Measurements from ENCODE around the gene AKAP11.

AKAP11 gene

GRCh38 chr13:42272804-42273175 lies 838 bp downstream of the AKAP11 start:
- Histone ChIP-seq H3K9me3 (ENCODE audit: control insufficient read depth, low read length) (no peaks in the 10 kb centered on the region), H3K4me1 (ENCODE audit: control insufficient read depth, insufficient read depth, low read length, poor library complexity, severe bottlenecking) (peaks cover 11% of the 10 kb centered on the region), H3K4me3 (ENCODE audit: insufficient read depth, low read depth, low read length, poor library complexity, severe bottlenecking) (peak overlapping the region; percentile 90), H3K27me3 (replicated peaks; ENCODE audit: control insufficient read depth, insufficient read depth, low read length, poor library complexity, severe bottlenecking) (no peaks in the 10 kb centered on the region), H3K36me3 (ENCODE audit: control insufficient read depth, insufficient read depth, low read length) (no peaks in the 10 kb centered on the region), H3K27ac (ENCODE audit: insufficient read depth, low read length, poor library complexity, severe bottlenecking) (peak overlapping the region; percentile 85)
- DNase-seq: no peak

DNA sequence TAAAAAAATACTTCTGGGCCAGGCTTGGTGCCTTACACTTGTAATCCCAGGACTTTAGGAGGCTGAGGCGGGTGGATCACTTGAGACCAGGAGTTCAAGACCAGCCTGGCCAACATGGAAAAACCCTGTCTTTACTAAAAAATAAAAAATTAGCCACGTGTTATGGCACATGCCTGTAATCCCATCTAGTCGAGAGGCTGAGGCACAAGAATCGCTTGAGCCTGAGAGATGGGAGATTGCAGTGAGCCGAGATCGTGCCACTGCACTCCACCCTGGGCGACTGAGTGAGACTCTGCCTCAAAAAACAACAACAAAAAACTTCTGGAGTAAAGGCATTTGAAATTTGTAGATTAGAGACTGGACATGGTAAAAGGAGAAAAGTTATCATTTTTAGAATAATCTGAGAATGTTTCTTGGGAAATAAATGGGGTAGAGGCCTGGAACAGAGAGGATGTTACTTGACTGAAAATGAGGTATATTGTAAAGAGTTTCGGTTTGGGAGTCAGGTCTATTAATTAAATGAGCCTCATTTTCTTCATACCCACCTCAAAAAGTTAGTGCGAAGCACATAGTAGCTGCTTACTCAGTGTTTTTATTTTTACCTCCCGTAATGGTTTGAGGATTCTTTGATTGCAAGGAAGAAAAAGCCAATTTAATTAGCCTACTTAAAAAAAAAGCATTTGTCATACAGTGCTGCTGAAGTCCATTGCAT lies 2.6 kb downstream of the AKAP11 start:
- Histone ChIP-seq H3K9me3 (ENCODE audit: control insufficient read depth, low read length) (no peaks in the 10 kb centered on the region), H3K27ac (ENCODE audit: insufficient read depth, low read length, poor library complexity, severe bottlenecking) (peak overlapping the region; percentile 40), H3K36me3 (ENCODE audit: control insufficient read depth, insufficient read depth, low read length) (no peaks in the 10 kb centered on the region), H3K27me3 (replicated peaks; ENCODE audit: control insufficient read depth, insufficient read depth, low read length, poor library complexity, severe bottlenecking) (no peaks in the 10 kb centered on the region), H3K4me1 (ENCODE audit: control insufficient read depth, insufficient read depth, low read length, poor library complexity, severe bottlenecking) (peaks cover 11% of the 10 kb centered on the region), H3K4me3 (ENCODE audit: insufficient read depth, low read depth, low read length, poor library complexity, severe bottlenecking) (no peak overlapping the region)
- DNase-seq: no peak

DNA sequence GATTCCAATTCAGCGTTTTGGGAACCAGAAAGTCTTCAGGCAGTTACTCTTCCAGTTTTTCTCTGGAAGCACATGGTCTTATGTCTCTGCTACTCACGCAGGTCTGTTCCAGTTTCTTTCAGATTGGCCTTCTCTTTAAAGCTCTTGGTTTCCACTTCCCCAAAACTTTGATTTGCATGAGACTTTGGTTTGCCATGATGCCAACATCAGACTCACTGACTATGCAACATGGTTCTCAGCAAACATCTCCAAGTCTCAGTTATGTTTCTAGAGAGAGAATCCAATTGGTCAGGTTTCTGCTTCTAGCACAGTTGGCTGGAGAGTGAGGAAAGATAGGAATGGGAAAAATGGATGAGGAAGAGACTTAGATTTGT lies 3.1 kb downstream of the AKAP11 start:
- Histone ChIP-seq H3K4me1 (ENCODE audit: control insufficient read depth, insufficient read depth, low read length, poor library complexity, severe bottlenecking) (peaks cover 11% of the 10 kb centered on the region), H3K36me3 (ENCODE audit: control insufficient read depth, insufficient read depth, low read length) (no peaks in the 10 kb centered on the region), H3K4me3 (ENCODE audit: insufficient read depth, low read depth, low read length, poor library complexity, severe bottlenecking) (no peak overlapping the region), H3K9me3 (ENCODE audit: control insufficient read depth, low read length) (no peaks in the 10 kb centered on the region), H3K27ac (ENCODE audit: insufficient read depth, low read length, poor library complexity, severe bottlenecking) (no peak overlapping the region), H3K27me3 (replicated peaks; ENCODE audit: control insufficient read depth, insufficient read depth, low read length, poor library complexity, severe bottlenecking) (no peaks in the 10 kb centered on the region)
- DNase-seq: no peak

DNA sequence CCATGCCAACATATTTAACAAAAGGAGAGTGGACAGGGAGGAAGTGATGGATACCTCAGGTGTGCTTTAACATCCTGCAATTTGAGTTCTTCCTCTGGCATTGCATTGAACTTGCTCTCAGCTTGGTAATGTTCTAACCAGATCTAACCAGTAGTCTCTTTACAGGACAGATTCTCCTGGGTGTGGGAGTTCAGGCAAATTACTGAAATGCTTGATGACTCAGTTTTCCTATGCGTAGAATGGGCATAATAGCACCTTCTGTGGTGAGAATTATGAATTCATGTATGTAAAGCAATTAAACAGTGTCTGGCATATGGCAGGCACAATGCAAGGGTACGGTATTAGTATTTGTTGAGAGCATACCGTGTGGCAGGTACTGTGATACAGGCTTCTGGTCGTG lies 3.6 kb downstream of the AKAP11 start:
- H3K4me3 ChIP-seq (ENCODE audit: insufficient read depth, low read depth, low read length, poor library complexity, severe bottlenecking): no peak overlapping the region
- DNase-seq: no peak
- no peak overlapping the region for H3K27ac ChIP-seq (ENCODE audit: insufficient read depth, low read length, poor library complexity, severe bottlenecking)
- no peaks in the 10 kb centered on the region for H3K27me3 ChIP-seq (replicated peaks; ENCODE audit: control insufficient read depth, insufficient read depth, low read length, poor library complexity, severe bottlenecking)
- no peaks in the 10 kb centered on the region for H3K9me3 ChIP-seq (ENCODE audit: control insufficient read depth, low read length)
- no peaks in the 10 kb centered on the region for H3K36me3 ChIP-seq (ENCODE audit: control insufficient read depth, insufficient read depth, low read length)
- peaks cover 11% of the 10 kb centered on the region for H3K4me1 ChIP-seq (ENCODE audit: control insufficient read depth, insufficient read depth, low read length, poor library complexity, severe bottlenecking)

DNA sequence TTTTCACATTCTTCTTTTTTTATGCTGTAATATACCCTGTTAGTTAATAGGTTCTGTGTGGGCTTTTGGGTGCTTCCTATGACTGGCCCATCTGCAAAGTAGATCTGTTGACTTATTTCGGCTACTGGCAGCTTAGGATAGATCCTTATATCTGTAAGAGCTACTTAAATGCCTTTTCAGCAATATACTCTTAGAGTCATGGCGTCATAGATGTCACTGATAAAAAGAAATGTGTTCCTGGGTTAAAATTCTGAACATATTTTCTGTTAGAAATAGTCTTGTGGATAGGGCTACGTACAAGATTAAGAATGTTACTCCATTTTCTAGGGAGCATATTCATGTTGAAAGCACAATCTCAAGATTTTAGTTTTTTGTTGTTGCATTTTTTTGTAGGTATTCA lies 4.7 kb downstream of the AKAP11 start:
- Histone ChIP-seq H3K27me3 (replicated peaks; ENCODE audit: control insufficient read depth, insufficient read depth, low read length, poor library complexity, severe bottlenecking) (no peaks in the 10 kb centered on the region), H3K9me3 (ENCODE audit: control insufficient read depth, low read length) (no peaks in the 10 kb centered on the region), H3K4me3 (ENCODE audit: insufficient read depth, low read depth, low read length, poor library complexity, severe bottlenecking) (no peak overlapping the region), H3K4me1 (ENCODE audit: control insufficient read depth, insufficient read depth, low read length, poor library complexity, severe bottlenecking) (peaks cover 11% of the 10 kb centered on the region), H3K27ac (ENCODE audit: insufficient read depth, low read length, poor library complexity, severe bottlenecking) (peak overlapping the region; percentile 20), H3K36me3 (ENCODE audit: control insufficient read depth, insufficient read depth, low read length) (no peaks in the 10 kb centered on the region)
- no peak for DNase-seq

DNA sequence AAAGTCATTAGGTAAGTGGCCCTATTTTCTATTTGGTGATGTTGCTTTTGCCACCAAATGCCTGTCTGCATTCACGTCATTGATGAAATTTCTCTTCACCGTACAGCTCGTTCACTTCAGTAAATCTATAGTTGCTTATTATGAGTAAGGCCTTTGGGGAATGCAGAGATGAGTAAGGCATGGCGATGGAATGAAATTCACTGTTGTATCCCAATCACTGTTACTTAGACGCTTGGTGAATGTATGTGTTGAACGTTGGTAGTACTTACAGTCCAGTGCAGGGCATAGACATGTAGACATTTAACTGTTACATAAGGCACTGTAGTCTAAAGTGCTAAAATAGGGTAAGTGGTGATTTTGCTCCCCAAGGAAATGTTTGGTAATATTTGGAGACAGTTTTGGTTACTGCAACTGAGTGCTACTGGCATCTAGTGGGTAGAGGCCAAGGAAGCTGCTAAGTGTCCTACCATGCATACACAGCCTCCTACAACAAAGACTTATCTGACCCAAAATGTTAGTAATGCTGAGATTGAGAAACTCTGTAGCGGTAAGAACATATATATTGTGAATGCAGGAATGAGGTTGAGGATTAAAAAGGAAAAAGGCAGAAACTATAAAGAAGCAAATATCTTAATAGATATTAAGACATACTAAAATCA lies 5.8 kb downstream of the AKAP11 start:
- H3K9me3 ChIP-seq (ENCODE audit: control insufficient read depth, low read length): no peaks in the 10 kb centered on the region
- H3K27ac ChIP-seq (ENCODE audit: insufficient read depth, low read length, poor library complexity, severe bottlenecking): no peak overlapping the region
- no peak for DNase-seq
- H3K4me3 ChIP-seq (ENCODE audit: insufficient read depth, low read depth, low read length, poor library complexity, severe bottlenecking): no peak overlapping the region
- peaks cover 11% of the 10 kb centered on the region for H3K4me1 ChIP-seq (ENCODE audit: control insufficient read depth, insufficient read depth, low read length, poor library complexity, severe bottlenecking)
- H3K36me3 ChIP-seq (ENCODE audit: control insufficient read depth, insufficient read depth, low read length): no peaks in the 10 kb centered on the region
- no peaks in the 10 kb centered on the region for H3K27me3 ChIP-seq (replicated peaks; ENCODE audit: control insufficient read depth, insufficient read depth, low read length, poor library complexity, severe bottlenecking)

DNA sequence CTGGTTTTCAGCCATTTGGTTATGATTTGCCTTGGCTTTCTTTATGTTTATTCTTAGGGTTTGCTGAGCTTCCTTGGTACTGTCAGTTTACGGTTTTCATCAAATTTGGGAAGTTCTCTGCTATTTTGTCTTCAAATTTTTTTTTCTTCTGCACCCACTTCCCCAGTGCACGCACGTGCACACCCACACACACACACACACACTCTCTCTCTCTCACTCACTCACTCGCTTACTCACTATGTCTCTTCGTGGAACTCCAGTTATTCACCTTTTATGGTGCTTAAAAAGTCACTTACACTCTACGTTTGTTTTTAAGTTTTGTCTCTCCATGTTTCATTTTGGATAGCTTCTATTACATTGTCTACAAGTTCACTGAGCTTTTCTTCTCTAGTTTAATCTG lies 7.1 kb downstream of the AKAP11 start:
- H3K4me1 ChIP-seq (ENCODE audit: control insufficient read depth, insufficient read depth, low read length, poor library complexity, severe bottlenecking): peaks cover 3% of the 10 kb centered on the region
- H3K27me3 ChIP-seq (replicated peaks; ENCODE audit: control insufficient read depth, insufficient read depth, low read length, poor library complexity, severe bottlenecking): no peaks in the 10 kb centered on the region
- H3K4me3 ChIP-seq (ENCODE audit: insufficient read depth, low read depth, low read length, poor library complexity, severe bottlenecking): no peak overlapping the region
- H3K36me3 ChIP-seq (ENCODE audit: control insufficient read depth, insufficient read depth, low read length): no peaks in the 10 kb centered on the region
- H3K9me3 ChIP-seq (ENCODE audit: control insufficient read depth, low read length): no peaks in the 10 kb centered on the region
- H3K27ac ChIP-seq (ENCODE audit: insufficient read depth, low read length, poor library complexity, severe bottlenecking): no peak overlapping the region
- DNase-seq: no peak

- Histone ChIP-seq H3K4me3 (ENCODE audit: insufficient read depth, low read depth, low read length, poor library complexity, severe bottlenecking) (no peak overlapping the region), H3K9me3 (ENCODE audit: control insufficient read depth, low read length) (no peaks in the 10 kb centered on the region), H3K36me3 (ENCODE audit: control insufficient read depth, insufficient read depth, low read length) (no peaks in the 10 kb centered on the region), H3K27me3 (replicated peaks; ENCODE audit: control insufficient read depth, insufficient read depth, low read length, poor library complexity, severe bottlenecking) (no peaks in the 10 kb centered on the region), H3K27ac (ENCODE audit: insufficient read depth, low read length, poor library complexity, severe bottlenecking) (no peak overlapping the region), H3K4me1 (ENCODE audit: control insufficient read depth, insufficient read depth, low read length, poor library complexity, severe bottlenecking) (peaks cover 1% of the 10 kb centered on the region)
- DNase-seq: no peak
Measured at GRCh38 chr13:42279986-42280385, 8.0 kb downstream of the AKAP11 start.

GRCh38 chr13:42280537-42280936 lies 8.6 kb downstream of the AKAP11 start:
- no peak for DNase-seq
- H3K4me3 ChIP-seq (ENCODE audit: insufficient read depth, low read depth, low read length, poor library complexity, severe bottlenecking): no peak overlapping the region
- H3K36me3 ChIP-seq (ENCODE audit: control insufficient read depth, insufficient read depth, low read length): no peaks in the 10 kb centered on the region
- no peaks in the 10 kb centered on the region for H3K27me3 ChIP-seq (replicated peaks; ENCODE audit: control insufficient read depth, insufficient read depth, low read length, poor library complexity, severe bottlenecking)
- no peak overlapping the region for H3K27ac ChIP-seq (ENCODE audit: insufficient read depth, low read length, poor library complexity, severe bottlenecking)
- peaks cover 4% of the 10 kb centered on the region for H3K4me1 ChIP-seq (ENCODE audit: control insufficient read depth, insufficient read depth, low read length, poor library complexity, severe bottlenecking)
- no peaks in the 10 kb centered on the region for H3K9me3 ChIP-seq (ENCODE audit: control insufficient read depth, low read length)

GRCh38 chr13:42283574-42283973 lies 11.6 kb downstream of the AKAP11 start:
- DNase-seq: no peak
- Histone ChIP-seq H3K4me1 (ENCODE audit: control insufficient read depth, insufficient read depth, low read length, poor library complexity, severe bottlenecking) (peaks cover 4% of the 10 kb centered on the region), H3K4me3 (ENCODE audit: insufficient read depth, low read depth, low read length, poor library complexity, severe bottlenecking) (no peak overlapping the region), H3K27ac (ENCODE audit: insufficient read depth, low read length, poor library complexity, severe bottlenecking) (no peak overlapping the region), H3K27me3 (replicated peaks; ENCODE audit: control insufficient read depth, insufficient read depth, low read length, poor library complexity, severe bottlenecking) (no peaks in the 10 kb centered on the region), H3K9me3 (ENCODE audit: control insufficient read depth, low read length) (no peaks in the 10 kb centered on the region), H3K36me3 (ENCODE audit: control insufficient read depth, insufficient read depth, low read length) (peaks cover 9% of the 10 kb centered on the region)

Data from effector memory CD4-positive, alpha-beta T cell (primary cell).